AG04449 (cell line): ENCODE measurements around the gene IKZF3.

Experiments
- CTCF ChIA-PET: fragments of 350-600 bp; formaldehyde crosslinking; extraction: SDS; loops from one replicate; lab custom pipeline; 2021; ENCODE audit warnings: antibody characterized with exemption; lab: Yijun Ruan, JAX
- POLR2A ChIA-PET: fragments of 400-600, 350-600 bp; formaldehyde crosslinking; extraction: SDS; loops from one replicate; lab custom pipeline; 2020; ENCODE audit warnings: antibody characterized with exemption, inconsistent platforms; lab: Yijun Ruan, JAX
- DNase-seq: peaks from one replicate; pipeline ENCODE4 v3.0.0-alpha.2; 2010; ENCODE audit warnings: low read depth, low spot score
- H3K4me3 ChIP-seq: 2 replicates; pipeline ENCODE4 v1.5.1; 2011; ENCODE audit warnings: low read depth, mild to moderate bottlenecking, control low read depth, low read length
- CTCF ChIP-seq: IDR thresholded peaks from one replicate; pipeline ENCODE4 v1.5.1; 2011; ENCODE audit warnings: mild to moderate bottlenecking, moderate library complexity, low read length, control low read depth, inconsistent platforms; ENCODE audit not compliant: insufficient read depth; ENCODE audit errors: missing control alignments

Gene IKZF3

GRCh38 chr17:39722965-39723848 is 140.9 kb downstream of the IKZF3 start:
- ChIA-PET POLR2A (no interaction called here), CTCF (no interaction called here)
- no peak overlapping the region for H3K4me3 ChIP-seq
- DNase-seq = no peak
- TF ChIP-seq CTCF = no peak

GRCh38 chr17:39722104-39722503 is 142.0 kb downstream of the IKZF3 start:
- TF ChIP-seq CTCF = no peak
- ChIA-PET POLR2A (interaction anchor here (0.6 to 1.2 kb wide), 2 partner anchors 8 to 22 kb away, joined by 4 read pairs; partner anchors contain the start of gene ERBB2), CTCF (interaction anchor here (0.6 to 4.5 kb wide), 3 partner anchors 7 to 58 kb away, joined by 3 to 48 read pairs (median 3); partner anchors contain the start of genes ERBB2 and MIEN1)
- DNase-seq = no peak
- no peak overlapping the region for H3K4me3 ChIP-seq

- CTCF ChIA-PET = interaction anchor here (1.1 to 4.5 kb wide), 5 partner anchors 10 to 98 kb away, joined by 3 to 48 read pairs (median 6); partner anchors contain the start of gene MIEN1
- no peak for TF ChIP-seq CTCF
- no peak overlapping the region for H3K4me3 ChIP-seq
- POLR2A ChIA-PET = interaction anchor here (0.8 to 1.0 kb wide), 2 partner anchors 9 to 20 kb away, joined by 3 read pairs; partner anchors contain the start of gene ERBB2
- DNase-seq = no peak
These were observed 144.4 kb downstream of the IKZF3 start for GRCh38 chr17:39719563-39720355.

- CTCF ChIA-PET = interaction anchor here (1.3 kb wide), 1 partner anchor 11 kb away, joined by 3 read pairs; no protein-coding TSS in a partner anchor
- no peak overlapping the region for H3K4me3 ChIP-seq
- no peak for TF ChIP-seq CTCF
- POLR2A ChIA-PET = no interaction called here
- no peak for DNase-seq
These were observed 146.5 kb downstream of the IKZF3 start for GRCh38 chr17:39717660-39718059.

GRCh38 chr17:39716879-39717536 is 147.1 kb downstream of the IKZF3 start:
- H3K4me3 ChIP-seq = no peak overlapping the region
- POLR2A ChIA-PET = no interaction called here
- DNase-seq = no peak
- no peak for TF ChIP-seq CTCF
- CTCF ChIA-PET = interaction anchor here (0.8 to 4.1 kb wide), 3 partner anchors 10 to 14 kb away, joined by 3 to 28 read pairs (median 3); partner anchors contain the start of gene MIEN1
